H1 (cell line): Measurements from ENCODE around the gene WDR74. TPM values are rescaled to one million over a fixed set of nuclear protein-coding genes. Genes with fewer than 3 reads are reported as not detected.
A peak's percentile ranks its signal among the peaks of the same experiment; 100 is the strongest.

Experiments used
- CTCF ChIA-PET: fragments of 300-600 bp; sonication (Branson Sonifier 250); formaldehyde crosslinking; loops from one replicate; lab custom pipeline; 2021; ENCODE audit not compliant: partially characterized antibody; lab: Charles Lee
- POLR2A ChIA-PET: fragments of 300-600 bp; sonication (Branson Sonifier 250); formaldehyde crosslinking; loops from one replicate; lab custom pipeline; 2021; ENCODE audit warnings: inconsistent platforms; ENCODE audit not compliant: partially characterized antibody; lab: Charles Lee
- DNase-seq, 2 experiments: peaks; one replicate each; pipeline versions ENCODE4 v3.0.0 to v3.0.0-alpha.2; 2010 to 2022; ENCODE audit warnings: low spot score in 2 of 2, low read depth in 1 of 2, mixed read lengths in 1 of 2
- FAIRE-seq: peaks from 2 replicates; lab custom pipeline; 2011; peaks lifted over from hg19 to GRCh38; lab: Jason Lieb, UNC
- H2AFZ ChIP-seq: 2 replicates; pipeline ENCODE4 v1.8.1; 2012; ENCODE audit warnings: low read length, inconsistent platforms
- H2AK5ac ChIP-seq: 2 replicates; pipeline ENCODE4 v1.6.1; 2013; ENCODE audit warnings: low read depth, low read length
- H2BK120ac ChIP-seq: replicated peaks from 2 replicates; pipeline ENCODE3; 2013; ENCODE audit warnings: low read depth, low read length, inconsistent platforms
- H2BK12ac ChIP-seq: 2 replicates; pipeline ENCODE4 v1.6.1; 2013; ENCODE audit warnings: low read depth, low read length
- H2BK15ac ChIP-seq: 2 replicates; pipeline ENCODE4 v1.6.1; 2013; ENCODE audit warnings: low read length
- H2BK20ac ChIP-seq: 2 replicates; pipeline ENCODE4 v1.6.1; 2013; ENCODE audit warnings: low read length
- H2BK5ac ChIP-seq: 2 replicates; pipeline ENCODE4 v1.6.1; 2013; ENCODE audit warnings: low read depth, low read length
- H3K14ac ChIP-seq: 2 replicates; pipeline ENCODE4 v1.6.1; 2013; ENCODE audit warnings: inconsistent platforms; ENCODE audit not compliant: insufficient read length
- H3K18ac ChIP-seq: 2 replicates; pipeline ENCODE4 v1.6.1; 2013; ENCODE audit warnings: low read length; ENCODE audit errors: extremely low read depth
- H3K23ac ChIP-seq: 2 replicates; pipeline ENCODE4 v1.6.1; 2013; ENCODE audit warnings: inconsistent platforms; ENCODE audit not compliant: insufficient read length
- H3K23me2 ChIP-seq: 2 replicates; pipeline ENCODE4 v1.6.1; 2013; ENCODE audit warnings: low read depth, low read length
- H3K27ac ChIP-seq: 2 replicates; pipeline ENCODE4 v1.6.1; 2011; ENCODE audit warnings: low read depth, low read length, inconsistent platforms
- H3K27me3 ChIP-seq, 4 experiments: replicated peaks in 1 of 4; 1 replicate in 1 of 4; 2 replicates in 3 of 4; pipeline versions ENCODE4 v1.6.1 to v1.8.1; 2011 to 2013; ENCODE audit warnings: low read length in 3 of 4, mild to moderate bottlenecking in 3 of 4, inconsistent platforms in 2 of 4, mixed read lengths in 2 of 4, moderate library complexity in 1 of 4; ENCODE audit not compliant: control insufficient read depth in 3 of 4, insufficient read depth in 3 of 4; ENCODE audit errors: extremely low read depth in 1 of 4
- H3K36me3 ChIP-seq, 4 experiments: 2 replicates each; pipeline versions ENCODE4 v1.6.1 to v1.8.1; 2011 to 2013; ENCODE audit warnings: mild to moderate bottlenecking in 4 of 4, low read length in 3 of 4, moderate library complexity in 2 of 4, control low read depth in 1 of 4, inconsistent platforms in 1 of 4; ENCODE audit not compliant: insufficient read depth in 4 of 4, control insufficient read depth in 2 of 4
- H3K4ac ChIP-seq: replicated peaks from 2 replicates; pipeline ENCODE3; 2013; ENCODE audit warnings: low read length, low read depth, mixed read lengths, inconsistent platforms; ENCODE audit not compliant: insufficient read length
- H3K4me1 ChIP-seq, 4 experiments: replicated peaks in 1 of 4; 1 replicate in 1 of 4; 2 replicates in 3 of 4; pipeline versions ENCODE4 v1.6.1 to v1.8.1; 2011 to 2013; ENCODE audit warnings: low read length in 3 of 4, inconsistent platforms in 2 of 4, mixed read lengths in 1 of 4; ENCODE audit not compliant: insufficient read depth in 4 of 4, control insufficient read depth in 3 of 4
- H3K4me2 ChIP-seq, 2 experiments: 2 replicates each; pipeline versions ENCODE4 v1.6.1 to v1.8.1; 2011 to 2013; ENCODE audit warnings: low read depth in 2 of 2, low read length in 2 of 2, control low read depth in 1 of 2, inconsistent platforms in 1 of 2, mild to moderate bottlenecking in 1 of 2; ENCODE audit not compliant: insufficient read depth in 1 of 2
- H3K4me3 ChIP-seq, 4 experiments: fragments of 200-600, 300-600 bp in 1 of 4; sonication (generic), shearing (Covaris generic), sonication (Bioruptor Twin) in 1 of 4; 2 replicates each; pipeline versions ENCODE4 v1.5.1 to v1.8.1; 2011 to 2016; ENCODE audit warnings: low read length in 4 of 4, low read depth in 3 of 4, control low read depth in 2 of 4, inconsistent platforms in 2 of 4, mild to moderate bottlenecking in 2 of 4, mixed read lengths in 1 of 4, moderate library complexity in 1 of 4; ENCODE audit not compliant: insufficient read depth in 2 of 4; ENCODE audit errors: extremely low read depth in 1 of 4
- H3K56ac ChIP-seq: replicated peaks from 2 replicates; pipeline ENCODE3; 2013; ENCODE audit warnings: low read depth, mild to moderate bottlenecking, mixed read lengths, low read length, inconsistent platforms; ENCODE audit not compliant: insufficient read length
- H3K79me1 ChIP-seq: 2 replicates; pipeline ENCODE4 v1.6.1; 2013; ENCODE audit warnings: low read depth, low read length, control low read depth
- H3K79me2 ChIP-seq, 2 experiments: 2 replicates each; pipeline versions ENCODE4 v1.6.1 to v1.8.1; 2012 to 2013; ENCODE audit warnings: low read length in 2 of 2, mild to moderate bottlenecking in 2 of 2, inconsistent platforms in 1 of 2; ENCODE audit not compliant: insufficient read depth in 2 of 2, control insufficient read depth in 1 of 2
- H3K9ac ChIP-seq, 4 experiments: replicated peaks in 1 of 4; 1 replicate in 1 of 4; 2 replicates in 3 of 4; pipeline versions ENCODE4 v1.6.1 to v1.8.1; 2011 to 2013; ENCODE audit warnings: low read depth in 3 of 4, low read length in 3 of 4, control low read depth in 2 of 4, mild to moderate bottlenecking in 2 of 4, moderate library complexity in 2 of 4, inconsistent platforms in 1 of 4; ENCODE audit errors: extremely low read depth in 1 of 4
- H3K9me3 ChIP-seq, 2 experiments: 2 replicates each; pipeline versions ENCODE4 v1.6.1 to v1.8.1; 2012 to 2013; ENCODE audit warnings: mild to moderate bottlenecking in 2 of 2, moderate library complexity in 2 of 2, control low read depth in 1 of 2, inconsistent platforms in 1 of 2, low read depth in 1 of 2, low read length in 1 of 2, mixed read lengths in 1 of 2; ENCODE audit not compliant: insufficient read depth in 2 of 2
- H4K20me1 ChIP-seq, 2 experiments: replicated peaks in 1 of 2; 2 replicates each; pipeline versions ENCODE3 to v1.8.1; 2011 to 2013; ENCODE audit warnings: inconsistent platforms in 2 of 2, low read length in 2 of 2, mild to moderate bottlenecking in 1 of 2; ENCODE audit not compliant: insufficient read depth in 2 of 2, control insufficient read depth in 1 of 2
- H4K5ac ChIP-seq: 2 replicates; pipeline ENCODE4 v1.6.1; 2013; ENCODE audit warnings: low read length, low read depth, mixed read lengths, inconsistent platforms; ENCODE audit not compliant: insufficient read length
- H4K8ac ChIP-seq: 2 replicates; pipeline ENCODE4 v1.8.0; 2013; ENCODE audit warnings: mild to moderate bottlenecking, moderate library complexity, low read length, inconsistent platforms; ENCODE audit not compliant: insufficient read depth; ENCODE audit errors: extremely low read depth
- H4K91ac ChIP-seq: replicated peaks from 2 replicates; pipeline ENCODE3; 2013; ENCODE audit warnings: low read length, mixed read lengths, inconsistent platforms; ENCODE audit not compliant: insufficient read length
- BRCA1 ChIP-seq: IDR thresholded peaks from 2 replicates; pipeline ENCODE4 v1.6.1; 2012; ENCODE audit warnings: low read depth, low read length, improper control_type of control experiment
- CBX8 ChIP-seq: fragments of 300-800, 300-1000 bp; sonication (generic); IDR thresholded peaks from 2 replicates; pipeline ENCODE4 v1.7.1; 2016; ENCODE audit warnings: low read depth, low read length, borderline replicate concordance
- POLR2A ChIP-seq, 2 experiments: IDR thresholded peaks; 1 replicate in 1 of 2; 2 replicates in 1 of 2; pipeline ENCODE4 v1.6.1; 2011; ENCODE audit warnings: low read depth in 2 of 2, low read length in 2 of 2, mild to moderate bottlenecking in 2 of 2; ENCODE audit errors: control extremely low read depth in 1 of 2
- TAF7 ChIP-seq: optimal IDR thresholded peaks from 2 replicates; pipeline ENCODE3; 2011; ENCODE audit warnings: low read depth, mild to moderate bottlenecking, inconsistent platforms, low read length, moderate library complexity, borderline replicate concordance
- YY1 ChIP-seq: IDR thresholded peaks from 2 replicates; pipeline ENCODE4 v1.6.1; 2011; ENCODE audit warnings: low read depth, mild to moderate bottlenecking, low read length
- polyA plus RNA-seq, 7 experiments: library from polyadenylated mRNA; depleted of rRNA in 3 of 7; stranded (reverse) in 5 of 7; unstranded in 2 of 7; fragments of >200 nt in 5 of 7; fragments of 200-250 nt in 2 of 7; gene quantifications; 1 replicate in 5 of 7; 2 replicates in 1 of 7; 4 replicates in 1 of 7; pipeline versions ENCODE4 v1.2.1 to v1.2.3, GENCODE V29; 2011 to 2013; ENCODE audit warnings: missing spikeins in 2 of 7, mixed read lengths in 2 of 7
- total RNA-seq: library from RNA; stranded (reverse); fragmentation: NEBNext Ultra II Directional; extraction: Animal tissue kit (Norgen Biotek cat#: 25700); gene quantifications from 2 replicates; pipeline ENCODE4 v1.2.1, GENCODE V29; 2021

Gene WDR74
- total and polyA plus RNA-seq, 2 of the 8 experiments (the other 6 are each of a cell fraction or from before 2014, with no cell fraction given): 93.6 to 97.0 TPM

DNA sequence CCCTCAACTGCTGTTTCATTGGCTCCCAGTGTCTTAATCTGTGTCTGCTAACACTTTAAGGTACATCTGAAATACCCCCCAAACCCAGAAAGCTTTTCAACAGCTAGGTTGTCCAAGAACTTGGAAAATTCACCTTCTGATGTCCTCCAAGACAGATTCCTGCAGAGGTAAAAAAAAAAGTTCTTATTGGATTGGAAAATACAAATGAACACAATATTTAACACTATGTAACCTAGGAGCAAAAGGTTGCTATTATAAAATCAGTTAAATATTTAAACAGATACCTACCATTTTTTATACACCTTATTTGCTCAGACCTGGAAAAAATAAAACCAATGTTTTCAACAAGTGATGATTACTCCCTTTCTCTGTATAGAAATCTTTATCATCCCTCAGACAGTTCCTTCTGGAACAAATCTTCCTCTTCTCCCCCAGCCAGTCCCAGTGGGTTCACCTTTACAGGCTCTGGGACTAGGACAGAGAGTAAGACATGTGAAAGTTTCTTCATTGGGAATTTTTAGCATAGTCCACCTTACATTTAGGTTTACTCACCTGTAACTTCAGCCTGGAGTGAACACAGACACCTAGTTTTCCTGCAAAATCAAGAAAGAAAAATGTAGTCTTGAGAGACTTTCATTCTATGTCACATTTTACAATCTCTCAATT, 13.3 kb upstream of the WDR74 start:
- CTCF ChIA-PET: interaction anchor here (0.7 to 3.6 kb wide), 3 partner anchors 29 to 65 kb away, joined by 3 to 9 read pairs (median 3); partner anchors contain the start of gene TMEM179B
- peak overlapping the region; percentile 79 to 100 (median 100); a peak in 6 of 7 replicates for H3K9ac ChIP-seq
- H3K23ac ChIP-seq: no peak overlapping the region
- H2BK15ac ChIP-seq: no peak overlapping the region
- no peak overlapping the region for H2BK5ac ChIP-seq
- no peak overlapping the region for H3K4ac ChIP-seq
- H3K79me1 ChIP-seq: peaks cover 5% of the 10 kb centered on the region; the same call in 1 of the 2 replicates
- H2BK20ac ChIP-seq: no peak overlapping the region
- no peak for DNase-seq
- H4K8ac ChIP-seq: no peak overlapping the region
- H3K4me1 ChIP-seq: peaks cover 2 to 6% (median 4%) of the 10 kb centered on the region in 4 experiments; a peak in 4 of 7 replicates
- no peak overlapping the region for H2AFZ ChIP-seq
- no peak overlapping the region for H3K56ac ChIP-seq
- peak; percentile 71 for TF ChIP-seq TAF7
- no peak for TF ChIP-seq CBX8
- TF ChIP-seq BRCA1: no peak
- no peak for TF ChIP-seq YY1
- TF ChIP-seq POLR2A (IDR thresholded peaks at IDR 0.05; ENCODE audit: control extremely low read depth in 1 of 2, low read depth in 2 of 2, low read length in 2 of 2): peak; percentile 22 to 45
- TF ChIP-seq, all 59 proteins: peak for 2
- Histone ChIP-seq H3K14ac (no peak overlapping the region), H3K4me3 (peak overlapping the region; percentile 74 to 100 (median 90); a peak in 7 of 8 replicates), H3K79me2 (peaks cover 40 to 52% of the 10 kb centered on the region in 2 experiments), H4K5ac (no peak overlapping the region), H3K4me2 (peak overlapping the region; percentile 84 to 95), H3K9me3 (no peaks in the 10 kb centered on the region), H3K23me2 (peaks cover 11% of the 10 kb centered on the region), H2AK5ac (no peak overlapping the region), H3K27ac (no peak overlapping the region), H2BK12ac (no peak overlapping the region), H3K36me3 (peaks cover 32 to 40% (median 37%) of the 10 kb centered on the region in 4 experiments), H2BK120ac (no peak overlapping the region), H3K18ac (no peak overlapping the region), H4K20me1 (peaks cover 4 to 28% of the 10 kb centered on the region in 2 experiments), H4K91ac (no peak overlapping the region), H3K27me3 (no peaks in the 10 kb centered on the region)
- POLR2A ChIA-PET: interaction anchor here (0.9 to 20.0 kb wide), 29 partner anchors 9 to 244 kb away, joined by 3 to 2104 read pairs (median 7); partner anchors contain the start of genes BSCL2, C11orf98, CHRM1 and CSKMT
- FAIRE-seq: no peak
